HepG2 (cell line): Measurements from ENCODE around the gene CYP11A1. TPM values are rescaled to one million over a fixed set of nuclear protein-coding genes. Genes with fewer than 3 reads are reported as not detected.

Experiments
- ATAC-seq: fragments of 200-7000 bp; cut with Tn5 transposase; 3 replicates; pipeline ENCODE4 v1.9.1; 2020; ENCODE audit warnings: mild to moderate bottlenecking, moderate library complexity
- BruUV-seq: library from RNA; stranded (reverse); fragments of 400-500 nt; replicated peaks from 2 replicates; lab custom pipeline; 2021; lab: Mats Ljungman, UMichigan
- CTCF ChIA-PET: fragments of 300-600 bp; formaldehyde crosslinking; extraction: SDS; loops from one replicate; lab custom pipeline; 2021; ENCODE audit warnings: low total read pairs, inconsistent platforms, low intra/inter-chr PET ratio; lab: Yijun Ruan, JAX
- POLR2A ChIA-PET: fragments of 350-600 bp; sonication (Branson Sonifier 250); formaldehyde crosslinking; loops from one replicate; lab custom pipeline; 2020; ENCODE audit warnings: antibody characterized with exemption, inconsistent platforms; lab: Yijun Ruan, JAX
- DNase-seq: peaks from one replicate; pipeline ENCODE4 v3.0.0-alpha.2; 2015; ENCODE audit warnings: low spot score
- FAIRE-seq: peaks from 3 replicates; lab custom pipeline; 2011; peaks lifted over from hg19 to GRCh38; lab: Jason Lieb, UNC
- H2AFZ ChIP-seq: one replicate; pipeline ENCODE4 v1.6.1; 2011; ENCODE audit warnings: low read length, inconsistent platforms
- H3K27ac ChIP-seq: fragments of 300-600 bp; 3 replicates; pipeline ENCODE4 v1.8.0; 2011; ENCODE audit warnings: mixed run types, mild to moderate bottlenecking, mixed read lengths, low read length, inconsistent platforms; ENCODE audit not compliant: insufficient read depth; ENCODE audit errors: extremely low read length
- H3K27me3 ChIP-seq, 2 experiments: fragments of 200-600 bp in 1 of 2; 2 replicates in 1 of 2; 3 replicates in 1 of 2; pipeline versions ENCODE4 v1.6.0 to v1.8.0; 2011; ENCODE audit warnings: low read length in 2 of 2, mild to moderate bottlenecking in 2 of 2, moderate library complexity in 2 of 2, inconsistent platforms in 1 of 2; ENCODE audit not compliant: insufficient read depth in 2 of 2, control insufficient read depth in 1 of 2
- H3K36me3 ChIP-seq, 2 experiments: fragments of 200-600 bp in 1 of 2; replicated peaks in 1 of 2; 2 replicates in 1 of 2; 3 replicates in 1 of 2; pipeline versions ENCODE4 v1.5.1 to v1.8.0; 2011; ENCODE audit warnings: low read length in 2 of 2, inconsistent platforms in 1 of 2; ENCODE audit not compliant: insufficient read depth in 2 of 2, control insufficient read depth in 1 of 2
- H3K4me1 ChIP-seq: 2 replicates; pipeline ENCODE4 v1.5.1; 2012; ENCODE audit warnings: low read length, inconsistent platforms; ENCODE audit not compliant: insufficient read depth
- H3K4me2 ChIP-seq: 2 replicates; pipeline ENCODE4 v1.6.0; 2011; ENCODE audit warnings: low read depth, low read length, inconsistent platforms
- H3K4me3 ChIP-seq, 3 experiments: fragments of 200-600 bp in 1 of 3; sonication (generic), shearing (Covaris generic) in 1 of 3; replicated peaks in 1 of 3; 2 replicates each; pipeline ENCODE4 v1.5.1; 2011 to 2016; ENCODE audit warnings: low read length in 3 of 3, inconsistent platforms in 2 of 3, low read depth in 2 of 3, mild to moderate bottlenecking in 2 of 3, control low read depth in 1 of 3, mixed read lengths in 1 of 3; ENCODE audit not compliant: insufficient read depth in 1 of 3
- H3K79me2 ChIP-seq: one replicate; pipeline ENCODE4 v1.6.1; 2011; ENCODE audit warnings: low read length, inconsistent platforms; ENCODE audit not compliant: insufficient read depth
- H3K9ac ChIP-seq: 2 replicates; pipeline ENCODE4 v1.6.0; 2011; ENCODE audit warnings: mild to moderate bottlenecking, low read depth, low read length, inconsistent platforms; ENCODE audit not compliant: insufficient read depth
- H3K9me3 ChIP-seq: 2 replicates; pipeline ENCODE4 v1.5.1; 2012; ENCODE audit warnings: mild to moderate bottlenecking, low read length
- H4K20me1 ChIP-seq: 2 replicates; pipeline ENCODE4 v1.6.0; 2011; ENCODE audit warnings: inconsistent platforms, mild to moderate bottlenecking, low read length, moderate library complexity; ENCODE audit not compliant: insufficient read depth
- RFX3 ChIP-seq: IDR thresholded peaks from 2 replicates; pipeline ENCODE4 v1.6.1; 2016; ENCODE audit warnings: missing biosample characterization, missing genetic modification reagents
- ZNF737 ChIP-seq: sonication (generic); formaldehyde crosslinking; IDR thresholded peaks from 2 replicates; pipeline ENCODE4 v1.5.0; 2020; ENCODE audit warnings: missing genetic modification reagents, mild to moderate bottlenecking, borderline replicate concordance
- ZNF782 ChIP-seq: sonication (generic); formaldehyde crosslinking; IDR thresholded peaks from 2 replicates; pipeline ENCODE4 v1.4.0; 2020; ENCODE audit warnings: missing genetic modification reagents, mild to moderate bottlenecking, borderline replicate concordance
- WGBS: methylation state at CpG from one replicate; pipeline ENCODE4 v1.1.6; 2017; ENCODE audit warnings: low lambda C conversion rate; 5-methylcytosine and 5-hydroxymethylcytosine counted together
- in situ Hi-C: cut with HindIII; loops from 2 replicates; pipeline ENCODE4 v1.10.0; 2017; ENCODE audit warnings: low pct_unique_long_range_greater_than_20kb; ENCODE audit not compliant: extremely low pct_ligation_motif_present
- intact Hi-C: fragments of 100-400 bp; cut with micrococcal nuclease; formaldehyde crosslinking; loops from one replicate; pipeline ENCODE4 v1.10.0; 2022; ENCODE audit not compliant: unreplicated experiment
- polyA plus RNA-seq, 8 experiments: library from polyadenylated mRNA; depleted of rRNA in 3 of 8; stranded (reverse) in 7 of 8; unstranded in 1 of 8; fragments of >200 nt; fragmentation: Illumina TruSeq in 4 of 8; extraction: Trizol in 4 of 8; gene quantifications; 2 replicates each; pipeline versions ENCODE4 v1.2.1 to v1.2.3, GENCODE V29; 2011 to 2016; ENCODE audit warnings: low read depth in 4 of 8, missing spikeins in 1 of 8, mixed read lengths in 1 of 8; ENCODE audit not compliant: insufficient read depth in 1 of 8
- total RNA-seq, 5 experiments: library from RNA; depleted of rRNA; stranded (reverse); fragments of >200 nt; fragmentation: Illumina TruSeq; extraction: Trizol; gene quantifications; 2 replicates each; pipeline ENCODE4 v1.2.3, GENCODE V29; 2016; ENCODE audit warnings: low read depth in 1 of 5
- TF ChIP-seq, protein P1 (sequence below): sonication (generic); formaldehyde crosslinking; IDR thresholded peaks from 2 replicates; pipeline ENCODE4 v1.5.1; 2020; ENCODE audit warnings: mild to moderate bottlenecking, missing genetic modification reagents, borderline replicate concordance
- TF ChIP-seq, protein P2 (sequence below): sonication (generic); formaldehyde crosslinking; IDR thresholded peaks from 2 replicates; pipeline ENCODE4 v1.5.1; 2020; ENCODE audit warnings: missing genetic modification reagents, mild to moderate bottlenecking, borderline replicate concordance

The CYP11A1 gene
- total and polyA plus RNA-seq, 2 of the 13 experiments (the other 11 are each of a cell fraction or from before 2014, with no cell fraction given): 0.66 to 0.92 TPM

DNA sequence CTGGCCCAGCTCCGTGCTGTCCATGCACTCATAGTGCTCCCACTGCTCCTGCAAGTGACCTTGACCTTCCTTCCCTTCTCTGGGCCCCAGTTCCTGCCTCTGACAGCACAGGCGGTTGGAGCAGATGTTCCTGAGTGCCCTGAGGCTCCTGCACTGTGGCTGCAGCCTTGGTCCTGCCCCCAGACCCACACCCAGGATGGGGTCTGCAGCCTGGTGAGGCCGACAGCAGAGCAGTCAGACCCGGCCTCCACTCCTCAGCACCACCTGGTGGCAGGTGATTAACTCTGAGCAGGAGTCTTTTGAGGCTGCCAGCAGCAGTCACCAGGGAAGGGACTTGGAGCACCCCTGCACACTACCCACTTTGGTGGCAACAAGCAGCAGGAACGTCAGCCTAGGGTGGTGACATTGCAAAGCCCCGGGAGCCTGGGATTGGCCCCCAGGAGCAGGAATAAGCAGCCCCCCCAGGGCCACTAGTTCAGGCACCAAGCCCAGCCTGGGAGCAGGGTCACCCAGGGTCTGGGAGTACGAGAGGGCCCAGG, 64.6 kb downstream of the CYP11A1 start (continued):
- TF ChIP-seq, protein P1, sequence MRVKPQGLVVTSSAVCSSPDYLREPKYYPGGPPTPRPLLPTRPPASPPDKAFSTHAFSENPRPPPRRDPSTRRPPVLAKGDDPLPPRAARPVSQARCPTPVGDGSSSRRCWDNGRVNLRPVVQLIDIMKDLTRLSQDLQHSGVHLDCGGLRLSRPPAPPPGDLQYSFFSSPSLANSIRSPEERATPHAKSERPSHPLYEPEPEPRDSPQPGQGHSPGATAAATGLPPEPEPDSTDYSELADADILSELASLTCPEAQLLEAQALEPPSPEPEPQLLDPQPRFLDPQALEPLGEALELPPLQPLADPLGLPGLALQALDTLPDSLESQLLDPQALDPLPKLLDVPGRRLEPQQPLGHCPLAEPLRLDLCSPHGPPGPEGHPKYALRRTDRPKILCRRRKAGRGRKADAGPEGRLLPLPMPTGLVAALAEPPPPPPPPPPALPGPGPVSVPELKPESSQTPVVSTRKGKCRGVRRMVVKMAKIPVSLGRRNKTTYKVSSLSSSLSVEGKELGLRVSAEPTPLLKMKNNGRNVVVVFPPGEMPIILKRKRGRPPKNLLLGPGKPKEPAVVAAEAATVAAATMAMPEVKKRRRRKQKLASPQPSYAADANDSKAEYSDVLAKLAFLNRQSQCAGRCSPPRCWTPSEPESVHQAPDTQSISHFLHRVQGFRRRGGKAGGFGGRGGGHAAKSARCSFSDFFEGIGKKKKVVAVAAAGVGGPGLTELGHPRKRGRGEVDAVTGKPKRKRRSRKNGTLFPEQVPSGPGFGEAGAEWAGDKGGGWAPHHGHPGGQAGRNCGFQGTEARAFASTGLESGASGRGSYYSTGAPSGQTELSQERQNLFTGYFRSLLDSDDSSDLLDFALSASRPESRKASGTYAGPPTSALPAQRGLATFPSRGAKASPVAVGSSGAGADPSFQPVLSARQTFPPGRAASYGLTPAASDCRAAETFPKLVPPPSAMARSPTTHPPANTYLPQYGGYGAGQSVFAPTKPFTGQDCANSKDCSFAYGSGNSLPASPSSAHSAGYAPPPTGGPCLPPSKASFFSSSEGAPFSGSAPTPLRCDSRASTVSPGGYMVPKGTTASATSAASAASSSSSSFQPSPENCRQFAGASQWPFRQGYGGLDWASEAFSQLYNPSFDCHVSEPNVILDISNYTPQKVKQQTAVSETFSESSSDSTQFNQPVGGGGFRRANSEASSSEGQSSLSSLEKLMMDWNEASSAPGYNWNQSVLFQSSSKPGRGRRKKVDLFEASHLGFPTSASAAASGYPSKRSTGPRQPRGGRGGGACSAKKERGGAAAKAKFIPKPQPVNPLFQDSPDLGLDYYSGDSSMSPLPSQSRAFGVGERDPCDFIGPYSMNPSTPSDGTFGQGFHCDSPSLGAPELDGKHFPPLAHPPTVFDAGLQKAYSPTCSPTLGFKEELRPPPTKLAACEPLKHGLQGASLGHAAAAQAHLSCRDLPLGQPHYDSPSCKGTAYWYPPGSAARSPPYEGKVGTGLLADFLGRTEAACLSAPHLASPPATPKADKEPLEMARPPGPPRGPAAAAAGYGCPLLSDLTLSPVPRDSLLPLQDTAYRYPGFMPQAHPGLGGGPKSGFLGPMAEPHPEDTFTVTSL: no peak

- intact Hi-C loops: no loop called here
- TF ChIP-seq ZNF737 (CRISPR knock-in tag): no peak
- no peak for TF ChIP-seq ZNF782
- no peak for TF ChIP-seq RFX3 (CRISPR knock-in tag)
- TF ChIP-seq, protein P2, sequence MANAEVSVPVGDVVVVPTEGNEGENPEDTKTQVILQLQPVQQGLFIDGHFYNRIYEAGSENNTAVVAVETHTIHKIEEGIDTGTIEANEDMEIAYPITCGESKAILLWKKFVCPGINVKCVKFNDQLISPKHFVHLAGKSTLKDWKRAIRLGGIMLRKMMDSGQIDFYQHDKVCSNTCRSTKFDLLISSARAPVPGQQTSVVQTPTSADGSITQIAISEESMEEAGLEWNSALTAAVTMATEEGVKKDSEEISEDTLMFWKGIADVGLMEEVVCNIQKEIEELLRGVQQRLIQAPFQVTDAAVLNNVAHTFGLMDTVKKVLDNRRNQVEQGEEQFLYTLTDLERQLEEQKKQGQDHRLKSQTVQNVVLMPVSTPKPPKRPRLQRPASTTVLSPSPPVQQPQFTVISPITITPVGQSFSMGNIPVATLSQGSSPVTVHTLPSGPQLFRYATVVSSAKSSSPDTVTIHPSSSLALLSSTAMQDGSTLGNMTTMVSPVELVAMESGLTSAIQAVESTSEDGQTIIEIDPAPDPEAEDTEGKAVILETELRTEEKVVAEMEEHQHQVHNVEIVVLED (CRISPR knock-in tag): no peak
Measured at GRCh38 chr15:74301583-74302361, 65.7 kb downstream of the CYP11A1 start.

More at GRCh38 chr15:74301583-74302361, 65.7 kb downstream of the CYP11A1 start:
- Histone ChIP-seq H3K79me2 (no peaks in the 10 kb centered on the region), H3K27me3 (peaks cover 3 to 46% of the 10 kb centered on the region in 2 experiments; a peak in 3 of 5 replicates), H3K4me1 (0 out of 2 replicates have a peak, but pooled peaks cover 4% of the 10 kb centered on the region), H3K4me2 (no peak overlapping the region), H4K20me1 (no peaks in the 10 kb centered on the region), H3K27ac (no peak overlapping the region), H3K36me3 (no peaks in the 10 kb centered on the region), H3K4me3 (no peak overlapping the region), H3K9me3 (no peaks in the 10 kb centered on the region), H2AFZ (no peak overlapping the region), H3K9ac (no peak overlapping the region)
- no TSS peak for BruUV-seq
- ChIA-PET POLR2A (no interaction called here), CTCF (interaction anchor here (2.8 kb wide), 1 partner anchor 174 kb away, joined by 16 read pairs; no protein-coding TSS in a partner anchor)
- DNase-seq: no peak
- FAIRE-seq: no peak
- in situ Hi-C loops: no loop called here
- no peak for ATAC-seq
- 1% methylated on average over 7 of the region's 7 CpGs for WGBS
